GM19452 (cell line): ENCODE results near the gene FOXJ3.
A peak's percentile ranks its signal among the peaks of the same experiment; 100 is the strongest.

Experiments
- ATAC-seq: cut with Tn5 transposase; IDR thresholded peaks from one replicate; pipeline ENCODE4 v1.9.1; 2021; ENCODE audit not compliant: unreplicated experiment

Gene FOXJ3

DNA sequence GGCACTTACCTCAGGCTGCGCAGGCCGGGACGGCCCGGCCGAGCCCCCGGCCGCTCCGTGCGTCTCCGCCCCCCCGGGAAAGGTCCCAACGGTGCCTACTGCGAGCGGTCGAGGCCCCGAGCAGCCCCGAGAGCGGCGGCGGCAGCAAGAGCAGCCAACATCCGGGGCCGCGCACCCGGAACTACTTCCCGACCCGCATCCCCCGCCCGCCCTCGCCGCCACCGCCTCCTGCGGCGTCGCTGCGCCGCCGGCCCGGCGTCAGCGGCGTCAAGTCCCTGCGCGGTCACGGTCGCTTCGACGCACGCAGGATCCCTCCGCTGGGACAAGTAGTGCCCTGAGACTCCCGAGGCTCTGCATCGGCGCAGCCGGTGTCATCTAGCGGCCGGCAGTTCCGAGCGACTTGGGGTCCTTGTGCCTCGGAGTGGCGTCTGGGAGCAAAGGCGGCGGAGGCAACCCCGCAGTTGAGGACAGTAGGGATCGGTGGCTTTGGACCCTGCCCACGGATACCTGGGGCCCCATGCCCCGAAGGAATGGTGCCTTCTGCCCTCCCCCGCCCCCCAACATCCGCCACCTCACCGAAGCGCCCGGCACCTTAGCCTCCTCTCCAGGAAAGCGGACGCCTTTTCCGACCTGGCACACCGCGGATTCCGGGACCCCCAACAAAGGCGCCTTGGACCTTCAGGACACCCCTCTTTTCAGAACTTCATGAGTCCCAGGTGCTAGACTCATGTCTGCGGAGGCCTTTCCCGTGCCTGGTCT lies at the start of gene FOXJ3:
FOXJ3 (minus strand) TSS at position 186 of the 759 bp plus-strand sequence. CDS start 24,142 bp downstream, outside the sequence.
- peak; percentile 82 for ATAC-seq

DNA sequence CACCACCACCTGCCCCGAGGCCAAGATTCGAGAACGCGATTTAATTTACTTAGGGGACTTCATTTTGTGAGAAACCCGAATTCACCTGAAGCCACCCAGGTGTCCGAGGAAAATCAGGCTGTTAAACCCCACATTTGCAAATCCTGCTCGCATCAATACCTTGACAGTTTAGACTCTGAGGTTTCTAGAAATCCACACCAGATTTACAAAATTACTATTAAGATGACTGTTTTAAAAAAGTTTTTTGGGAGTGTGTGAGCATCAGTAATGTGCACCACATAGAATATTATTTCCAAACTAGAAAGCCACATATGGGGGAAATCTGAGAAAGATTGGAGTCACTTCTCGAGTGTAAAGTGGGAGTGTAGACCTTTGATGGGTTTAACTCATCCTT lies 46.2 kb upstream of the FOXJ3 start:
- no peak for ATAC-seq

DNA sequence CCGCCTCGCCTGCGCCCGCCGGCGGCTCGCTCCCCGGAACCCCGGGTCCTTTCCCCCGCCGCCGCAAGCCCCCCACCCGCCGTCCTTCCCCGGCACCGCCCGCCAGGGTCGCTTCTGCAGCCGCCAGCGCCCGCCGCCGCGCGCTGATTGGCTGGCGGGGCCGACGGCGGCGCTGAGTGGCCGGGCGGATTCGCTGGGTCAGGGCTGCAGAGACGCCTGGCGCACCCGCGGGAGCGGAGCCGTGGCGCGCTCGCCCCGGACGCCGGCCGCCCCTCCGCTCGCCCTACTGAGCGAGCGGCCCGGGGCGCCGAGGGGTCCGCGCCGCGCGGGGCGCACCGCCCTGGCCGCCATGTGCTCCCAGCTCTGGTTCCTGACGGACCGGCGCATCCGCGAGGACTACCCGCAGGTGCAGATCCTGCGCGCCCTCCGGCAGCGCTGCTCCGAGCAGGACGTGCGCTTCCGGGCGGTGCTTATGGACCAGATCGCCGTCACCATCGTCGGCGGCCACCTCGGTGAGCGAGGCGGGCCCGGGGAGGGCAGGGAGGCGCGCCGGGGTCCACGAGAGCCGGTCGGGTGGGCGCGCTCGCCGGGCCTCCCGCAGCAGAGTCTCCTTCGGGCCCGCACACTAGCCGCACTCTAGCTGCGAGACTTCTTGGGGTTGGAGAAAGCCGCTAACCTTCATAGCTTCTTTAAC lies 45.7 kb upstream of the FOXJ3 start, which contains the start of gene RIMKLA:
RIMKLA (plus strand) TSS at position 207 of the 694 bp plus-strand sequence; CDS start at position 350, 143 bp downstream.
- ATAC-seq = peak; percentile 91

DNA sequence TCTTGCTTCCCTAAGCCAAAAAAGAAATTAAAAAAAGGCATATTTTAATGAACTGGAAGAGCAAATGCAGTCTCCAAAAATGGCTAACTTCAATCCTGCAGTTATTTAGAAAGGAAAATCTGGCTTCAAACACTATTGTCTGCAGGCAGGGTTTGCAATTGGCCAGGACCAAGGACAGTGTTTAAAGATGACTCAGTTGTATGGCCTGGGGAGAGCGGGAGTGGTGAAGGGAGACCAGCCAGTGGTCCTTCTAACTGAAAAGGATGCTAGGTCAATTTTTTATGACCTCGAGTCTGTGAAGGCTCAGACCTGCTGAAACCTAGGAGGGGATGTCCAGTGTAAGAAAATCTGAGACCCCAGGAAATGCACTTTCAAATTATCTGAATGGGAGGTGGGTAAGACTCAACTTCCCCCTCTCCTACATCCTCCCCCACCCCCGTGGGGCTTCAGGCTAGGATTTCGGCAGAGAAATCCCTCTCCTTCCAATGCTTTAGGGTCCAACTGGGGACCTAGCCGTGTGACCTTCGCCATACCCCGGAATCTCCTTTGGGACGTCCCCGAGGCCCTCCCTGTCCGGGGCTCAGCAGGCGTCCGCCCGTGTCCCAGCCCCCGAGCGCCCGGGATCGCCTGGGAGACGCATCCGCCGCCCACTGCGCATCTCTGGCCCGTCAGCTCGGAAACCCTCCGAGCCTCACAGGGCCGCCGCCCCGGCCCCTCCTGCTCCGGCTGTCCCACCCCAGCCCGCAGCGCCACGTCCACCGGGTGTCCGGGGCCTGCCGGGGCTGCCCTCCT lies 45.0 kb upstream of the FOXJ3 start:
- ATAC-seq = peak; percentile 44

DNA sequence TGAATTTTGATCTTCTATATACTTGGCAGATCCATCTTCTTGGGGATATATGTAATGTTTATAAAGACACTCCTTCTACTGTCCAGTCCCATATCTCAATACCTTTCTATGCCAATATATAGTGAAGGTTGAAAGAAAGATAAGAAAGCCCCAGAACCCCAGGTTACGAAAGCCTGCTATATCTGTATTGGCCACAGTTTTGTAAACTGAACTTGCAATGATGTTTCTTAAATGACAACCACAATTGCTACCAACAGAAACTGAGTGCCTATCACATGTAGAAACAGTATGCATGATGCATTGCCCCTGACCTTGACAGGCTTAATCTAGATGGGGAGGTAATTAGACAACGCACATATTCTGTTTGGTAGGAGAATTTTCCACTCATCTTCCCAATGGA lies 37.8 kb upstream of the FOXJ3 start:
- no peak for ATAC-seq

DNA sequence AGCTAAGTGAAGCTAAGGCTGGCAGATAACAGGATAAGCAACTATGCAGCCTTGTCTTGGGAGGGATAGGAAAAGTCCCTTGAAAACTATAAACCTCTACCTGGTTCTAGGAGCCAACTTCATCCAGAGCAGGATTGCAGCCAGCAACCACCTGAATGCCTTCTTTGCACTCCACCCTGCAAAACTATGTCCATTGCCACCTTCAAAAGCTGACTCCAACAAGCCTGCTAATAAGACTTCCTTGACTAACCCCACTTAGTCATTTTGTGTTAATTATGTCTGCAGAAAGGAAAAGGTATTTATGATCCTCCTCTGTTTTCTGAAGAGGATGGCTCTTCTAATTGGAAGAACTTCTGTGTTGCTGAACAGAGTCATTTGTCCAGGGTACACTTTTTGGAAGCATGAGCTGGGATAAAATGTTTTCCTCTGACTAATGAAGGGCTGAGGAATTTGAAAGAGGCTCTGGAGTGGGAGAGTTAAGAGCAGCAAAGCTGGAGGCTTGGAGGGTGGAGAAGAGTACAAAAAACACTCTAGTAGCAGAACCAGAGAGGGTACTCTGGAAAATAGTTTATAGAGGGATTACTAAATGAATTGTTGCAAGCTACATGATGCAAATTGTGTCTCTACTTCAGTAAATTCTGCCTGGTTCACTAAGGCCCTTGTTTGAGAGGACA lies 36.0 kb upstream of the FOXJ3 start:
- ATAC-seq = no peak

DNA sequence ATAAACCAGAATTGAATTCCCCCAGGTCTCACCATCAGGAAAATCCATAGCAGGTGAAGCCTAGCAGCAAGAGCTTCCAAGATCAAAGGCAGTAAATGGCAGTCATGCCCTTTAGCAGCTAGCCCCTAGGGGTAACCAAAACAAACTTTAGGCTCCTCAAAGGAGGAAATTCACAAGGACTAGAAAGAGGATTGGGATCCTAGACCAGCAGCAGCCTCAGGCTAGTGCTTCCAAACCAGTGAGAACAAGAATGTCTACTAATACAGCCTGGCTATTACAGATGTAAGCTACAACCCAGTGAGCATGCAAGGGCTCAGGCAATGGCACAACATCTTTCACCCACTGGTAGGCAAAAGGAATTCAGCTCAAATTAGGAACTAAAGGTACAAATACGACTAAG lies 34.4 kb upstream of the FOXJ3 start:
- ATAC-seq = no peak

DNA sequence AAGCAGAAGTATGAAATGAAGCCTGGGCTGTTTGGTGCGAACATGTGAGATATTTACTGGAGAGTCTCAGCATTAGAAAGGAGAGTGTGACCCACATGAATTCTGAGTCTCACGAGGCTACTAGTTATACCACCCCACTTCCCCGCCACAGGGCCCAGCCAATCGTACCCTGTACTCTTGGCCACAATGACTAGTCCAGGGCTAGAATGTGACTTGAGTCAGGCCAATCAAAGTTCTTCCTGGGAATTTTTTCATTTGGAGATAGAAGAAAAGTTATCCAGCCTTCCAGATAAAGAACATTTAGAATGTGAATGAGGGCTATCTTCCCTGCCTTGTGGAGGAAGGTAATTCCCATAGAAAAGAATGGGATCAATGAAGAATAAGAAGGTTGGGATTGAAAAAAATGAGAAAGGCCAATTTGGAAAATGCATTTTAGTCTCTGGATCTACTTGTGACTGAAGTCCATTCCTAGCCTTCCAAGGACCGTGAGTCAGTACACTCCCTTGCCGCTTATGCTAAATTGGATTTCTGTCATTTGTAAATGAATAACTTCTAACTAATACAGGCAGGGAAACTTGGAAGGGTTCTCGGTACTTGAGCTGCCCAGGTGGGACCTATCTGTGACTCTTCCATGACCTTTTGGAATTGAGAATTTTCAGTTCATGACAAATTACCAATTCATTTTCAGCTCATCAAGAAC lies 33.2 kb upstream of the FOXJ3 start:
- no peak for ATAC-seq

DNA sequence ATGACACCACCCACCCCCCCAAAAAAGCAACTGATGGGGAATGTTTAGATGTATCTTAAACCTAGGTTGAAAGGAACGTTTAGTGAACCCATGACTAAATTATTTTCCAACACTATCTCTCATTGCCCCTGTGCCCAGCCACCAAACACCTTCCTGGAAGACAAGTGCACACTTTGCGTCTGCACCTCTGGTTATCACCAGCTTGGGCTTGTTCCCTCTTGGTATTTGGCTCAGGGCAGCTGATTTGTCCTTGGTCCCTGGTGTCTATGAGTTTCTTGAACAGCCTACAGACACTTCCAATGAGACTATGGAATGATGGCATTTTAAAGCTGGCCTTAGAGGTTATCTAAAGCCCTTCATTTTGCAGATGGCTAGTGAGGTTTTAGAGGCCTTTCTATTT lies 30.1 kb upstream of the FOXJ3 start:
- ATAC-seq = no peak

DNA sequence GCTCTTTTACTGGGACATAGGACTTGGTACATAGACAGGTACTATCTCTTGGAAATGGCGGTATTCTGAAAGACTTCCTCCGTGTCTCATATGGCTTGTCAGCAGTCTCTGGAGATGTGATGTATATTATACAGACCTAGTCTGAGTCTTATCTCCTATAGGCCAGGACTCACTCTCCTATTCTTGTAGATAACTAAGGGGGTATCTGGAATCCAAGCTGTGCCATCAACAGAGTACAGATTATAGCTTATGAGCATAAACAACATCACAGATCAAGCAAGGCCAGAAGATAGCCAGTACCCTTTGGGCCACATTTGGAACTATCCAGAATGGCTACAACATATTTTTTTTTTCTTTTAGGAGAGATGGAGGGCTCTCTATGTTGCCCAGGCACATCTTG lies 29.5 kb upstream of the FOXJ3 start:
- ATAC-seq = no peak

DNA sequence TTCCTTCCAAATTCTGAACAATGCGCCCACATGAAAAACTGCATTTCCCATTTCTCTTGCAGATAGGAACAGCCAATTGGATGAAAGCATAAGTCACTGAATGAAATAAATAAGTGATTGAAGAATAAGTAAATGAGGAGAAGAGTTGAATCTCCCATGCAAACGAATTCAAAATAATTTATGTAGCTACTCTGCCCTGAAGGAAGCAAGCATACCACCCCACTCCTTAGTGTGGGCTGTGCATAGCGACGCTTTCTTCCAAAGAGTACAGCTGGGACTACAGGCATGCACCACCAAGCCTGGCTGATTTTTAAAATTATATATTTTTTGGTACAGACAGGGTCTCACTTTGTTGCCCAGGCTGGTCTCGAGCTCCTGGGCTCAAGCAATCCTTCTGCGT lies 29.1 kb upstream of the FOXJ3 start:
- no peak for ATAC-seq

DNA sequence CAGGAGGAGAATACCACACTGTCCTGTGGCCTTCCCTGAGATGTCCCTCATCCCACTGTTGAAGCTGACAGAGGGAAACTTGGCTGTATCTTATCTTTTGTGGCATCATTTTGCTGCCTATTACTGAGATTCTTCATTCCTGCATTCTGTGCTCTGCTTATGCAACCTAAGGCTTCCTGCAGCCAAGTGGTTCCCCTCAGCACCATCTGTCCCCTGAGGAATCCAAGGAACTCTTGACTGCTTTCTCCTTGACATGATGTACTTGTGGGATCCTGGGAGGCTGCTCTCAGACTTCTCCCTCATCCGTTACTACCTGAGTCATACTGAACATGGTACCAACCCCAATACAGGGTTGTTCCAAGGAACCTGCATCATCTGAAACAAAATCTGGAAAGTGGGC lies 24.4 kb upstream of the FOXJ3 start:
- ATAC-seq = no peak

DNA sequence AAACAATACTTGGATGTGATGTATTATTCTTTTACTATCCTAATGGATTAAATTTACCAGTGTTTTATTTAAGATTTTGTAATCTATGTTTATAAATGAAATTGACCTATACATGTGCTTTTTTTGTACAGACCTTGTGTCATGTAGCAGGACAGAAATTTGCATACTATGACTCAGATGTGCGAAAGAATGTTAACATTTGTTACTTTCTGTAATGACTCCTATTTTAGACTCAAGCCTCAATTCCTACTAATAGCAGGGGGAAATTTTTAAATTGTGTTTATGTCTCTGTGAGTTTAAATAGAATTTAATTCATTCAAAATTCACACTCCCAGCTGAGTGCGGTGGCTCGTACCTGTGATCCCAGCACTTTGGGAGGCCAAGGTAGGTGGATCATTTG lies 23.8 kb upstream of the FOXJ3 start:
- no peak for ATAC-seq

DNA sequence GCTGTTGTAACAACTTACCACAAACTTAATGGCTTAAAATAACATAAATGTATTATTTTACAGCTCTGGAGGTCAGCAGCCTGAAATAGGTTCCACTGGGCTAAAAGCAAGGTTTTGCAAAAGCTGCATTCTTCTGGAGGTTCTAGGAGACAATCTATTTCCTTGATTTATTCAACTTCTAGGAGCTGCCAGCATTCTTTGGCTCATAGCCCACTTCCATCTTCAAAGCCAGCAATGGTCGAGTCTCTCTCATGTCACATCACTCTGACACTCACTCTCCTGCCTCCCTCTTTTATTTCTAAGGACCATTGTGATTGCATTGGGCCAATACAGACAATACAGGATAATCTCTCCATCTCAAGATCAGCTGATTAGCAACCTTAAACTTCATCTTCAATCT lies 15.1 kb upstream of the FOXJ3 start:
- no peak for ATAC-seq

DNA sequence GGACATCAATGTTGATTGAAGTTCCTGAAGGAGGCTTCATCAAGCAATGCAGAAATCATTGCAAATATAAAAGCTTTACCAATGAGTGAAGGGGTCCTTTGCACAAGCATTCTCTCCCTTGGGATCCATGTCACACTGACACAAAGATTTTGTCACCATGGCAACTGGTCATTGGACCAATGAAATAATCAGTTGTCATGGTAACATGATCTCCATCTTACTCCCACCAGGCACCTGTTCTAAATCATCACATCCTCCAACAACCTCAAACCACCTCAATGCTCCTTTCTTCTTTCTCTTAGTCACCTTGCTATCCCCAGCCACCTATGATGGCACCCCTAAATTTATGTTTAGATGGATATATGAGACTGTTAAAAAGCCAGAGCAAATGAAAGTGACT lies 13.5 kb upstream of the FOXJ3 start:
- ATAC-seq = no peak

DNA sequence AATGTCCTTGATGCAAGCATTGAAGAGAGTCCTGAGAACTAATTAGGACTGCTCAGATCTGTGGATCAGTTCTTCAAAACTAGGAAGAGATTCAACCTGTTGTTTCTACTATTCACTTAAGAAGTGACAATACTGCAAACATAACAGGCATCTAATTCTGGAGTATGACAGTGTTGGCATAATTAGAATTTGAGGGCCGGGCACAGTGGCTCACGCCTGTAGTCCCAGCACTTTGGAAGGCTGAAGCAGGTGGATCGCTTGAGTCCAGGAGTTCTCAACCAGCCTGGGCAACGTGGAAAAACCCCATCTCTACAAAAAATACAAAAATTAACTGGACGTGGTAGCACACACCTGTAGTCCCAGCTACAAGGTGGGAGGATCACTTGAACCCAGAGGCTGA lies 8.0 kb upstream of the FOXJ3 start:
- ATAC-seq = no peak

DNA sequence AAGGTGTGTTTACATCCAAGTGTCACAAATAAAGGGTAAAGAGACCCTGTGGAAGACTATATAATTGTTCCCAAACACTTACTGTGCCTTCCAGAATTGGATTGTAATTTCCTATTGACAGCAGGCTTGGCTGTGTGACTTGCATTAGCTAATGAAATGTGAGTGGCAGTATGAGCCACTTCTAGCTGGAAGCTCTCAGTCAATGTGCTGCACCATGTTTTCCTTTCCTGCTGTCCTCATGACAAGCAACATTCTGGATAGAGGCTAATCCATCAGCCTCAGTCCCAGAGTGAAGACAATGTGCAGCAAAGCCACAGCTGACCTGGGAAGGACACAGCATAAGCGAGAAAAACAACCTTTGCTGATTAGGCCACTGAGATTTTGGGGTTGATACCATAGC lies 5.9 kb upstream of the FOXJ3 start:
- ATAC-seq = no peak

DNA sequence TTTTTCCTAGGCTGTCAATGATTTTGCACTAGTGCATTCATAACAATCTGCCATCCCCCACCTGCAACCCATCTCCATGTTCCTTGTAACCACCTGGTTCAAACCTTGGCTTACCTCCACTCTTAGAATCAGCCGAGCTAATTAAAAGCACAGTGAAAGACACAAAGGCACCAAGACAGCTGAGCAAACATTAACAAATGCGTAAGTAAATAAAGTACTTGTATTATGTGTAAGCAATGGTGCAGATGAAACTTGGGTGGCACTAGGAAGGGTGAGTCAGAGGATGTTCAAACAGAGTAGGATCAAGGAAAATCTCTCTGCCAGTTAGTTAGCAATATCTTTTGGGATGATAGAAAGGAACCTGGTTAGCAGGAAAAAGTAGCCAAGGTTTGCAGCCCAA lies 5.1 kb upstream of the FOXJ3 start:
- no peak for ATAC-seq

DNA sequence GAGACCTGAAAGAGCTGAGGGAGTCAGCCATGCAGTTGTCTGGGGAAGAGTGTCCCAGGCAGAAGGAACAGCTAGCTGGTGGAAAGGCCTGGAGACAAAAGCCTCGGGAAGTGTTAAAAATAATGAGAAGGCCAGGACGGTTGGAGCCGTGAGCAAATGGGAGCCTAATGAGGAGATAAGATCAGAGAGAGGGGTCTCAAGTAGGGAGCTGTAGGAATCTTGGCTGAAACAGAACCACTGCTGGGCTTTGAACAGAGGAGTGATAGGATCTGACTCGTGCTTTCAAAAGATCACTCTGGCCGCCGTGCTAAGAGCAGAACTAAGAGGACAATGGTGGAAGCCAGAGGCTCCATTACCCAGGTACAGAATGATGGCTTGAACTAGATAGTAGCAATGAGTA lies 1.9 kb upstream of the FOXJ3 start:
- ATAC-seq = no peak

DNA sequence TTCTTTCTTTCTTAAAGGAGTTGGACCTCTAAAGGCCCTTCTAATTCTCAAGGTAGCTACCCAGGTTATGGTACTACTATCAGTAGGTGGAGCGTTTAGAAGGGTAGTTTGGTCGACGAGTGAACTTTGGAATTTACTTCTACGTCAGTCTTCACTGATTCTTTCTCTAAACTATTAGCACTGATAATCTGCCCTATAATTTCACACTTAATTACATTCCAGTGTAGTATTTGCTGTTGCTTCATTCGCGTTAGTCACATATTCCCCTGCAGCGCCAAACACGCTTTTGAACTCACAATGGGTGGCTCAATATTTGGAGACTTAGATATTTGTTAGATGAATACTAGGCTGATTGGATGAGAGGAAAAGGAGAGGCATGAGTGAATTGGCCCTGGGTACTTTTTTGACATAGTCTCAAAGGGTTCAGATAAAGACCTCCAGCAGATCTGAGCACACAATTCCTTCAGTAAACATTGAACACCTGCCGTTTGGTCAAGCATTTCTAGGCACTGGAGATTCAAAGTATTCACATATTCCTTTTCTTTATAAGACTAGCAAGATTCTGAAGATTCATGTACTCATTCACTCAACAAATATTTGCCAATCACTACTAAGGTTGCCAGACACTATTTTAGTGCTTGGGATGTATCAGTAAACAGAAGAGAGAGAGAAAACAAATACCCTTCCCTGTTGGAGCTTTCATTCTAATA lies 929 bp upstream of the FOXJ3 start:
- no peak for ATAC-seq
